ENCODE measurements around the gene MARCKSL1.

DNA sequence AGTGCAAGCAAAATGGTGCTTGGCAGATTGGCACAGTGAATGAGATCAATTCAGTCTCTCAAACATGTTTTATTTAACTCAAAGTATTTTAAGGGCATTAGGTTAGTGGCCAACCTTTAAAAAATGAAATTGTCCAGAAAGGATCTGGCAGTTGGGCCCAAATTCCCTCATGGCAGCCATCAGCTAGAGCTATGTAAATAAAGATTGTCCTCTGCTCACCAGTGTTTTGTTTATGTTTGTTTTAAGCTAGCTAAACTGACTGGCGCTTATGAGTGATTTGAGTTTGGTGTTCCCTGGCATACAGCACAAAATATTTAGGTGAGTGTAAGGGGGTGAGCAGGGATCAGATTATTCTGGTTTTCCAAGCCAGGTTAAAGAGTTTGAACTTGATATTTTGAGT, 26.1 kb downstream of the MARCKSL1 start:
- TF ChIP-seq, protein P1, sequence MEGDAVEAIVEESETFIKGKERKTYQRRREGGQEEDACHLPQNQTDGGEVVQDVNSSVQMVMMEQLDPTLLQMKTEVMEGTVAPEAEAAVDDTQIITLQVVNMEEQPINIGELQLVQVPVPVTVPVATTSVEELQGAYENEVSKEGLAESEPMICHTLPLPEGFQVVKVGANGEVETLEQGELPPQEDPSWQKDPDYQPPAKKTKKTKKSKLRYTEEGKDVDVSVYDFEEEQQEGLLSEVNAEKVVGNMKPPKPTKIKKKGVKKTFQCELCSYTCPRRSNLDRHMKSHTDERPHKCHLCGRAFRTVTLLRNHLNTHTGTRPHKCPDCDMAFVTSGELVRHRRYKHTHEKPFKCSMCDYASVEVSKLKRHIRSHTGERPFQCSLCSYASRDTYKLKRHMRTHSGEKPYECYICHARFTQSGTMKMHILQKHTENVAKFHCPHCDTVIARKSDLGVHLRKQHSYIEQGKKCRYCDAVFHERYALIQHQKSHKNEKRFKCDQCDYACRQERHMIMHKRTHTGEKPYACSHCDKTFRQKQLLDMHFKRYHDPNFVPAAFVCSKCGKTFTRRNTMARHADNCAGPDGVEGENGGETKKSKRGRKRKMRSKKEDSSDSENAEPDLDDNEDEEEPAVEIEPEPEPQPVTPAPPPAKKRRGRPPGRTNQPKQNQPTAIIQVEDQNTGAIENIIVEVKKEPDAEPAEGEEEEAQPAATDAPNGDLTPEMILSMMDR (IDR thresholded peaks at IDR 0.05; ENCODE audit: low read depth, low read length, missing input control), result no peak
- TF ChIP-seq JUND (IDR thresholded peaks at IDR 0.05) (peak in 1 of 2 donors; percentile 13), YY1 (IDR thresholded peaks at IDR 0.05) (peak; percentile 96), RAD21 (IDR thresholded peaks at IDR 0.05) (peak in 1 of 2 donors; percentile 17), HNF4G (IDR thresholded peaks at IDR 0.05) (no peak), TAF1 (conservative IDR thresholded peaks at IDR 0.05) (no peak), GABPA (IDR thresholded peaks at IDR 0.05 in 1 of 2, conservative IDR thresholded peaks at IDR 0.05 in 1 of 2) (no peak), SP1 (IDR thresholded peaks at IDR 0.05) (peak; percentile 43)
- TF ChIP-seq, protein P2, sequence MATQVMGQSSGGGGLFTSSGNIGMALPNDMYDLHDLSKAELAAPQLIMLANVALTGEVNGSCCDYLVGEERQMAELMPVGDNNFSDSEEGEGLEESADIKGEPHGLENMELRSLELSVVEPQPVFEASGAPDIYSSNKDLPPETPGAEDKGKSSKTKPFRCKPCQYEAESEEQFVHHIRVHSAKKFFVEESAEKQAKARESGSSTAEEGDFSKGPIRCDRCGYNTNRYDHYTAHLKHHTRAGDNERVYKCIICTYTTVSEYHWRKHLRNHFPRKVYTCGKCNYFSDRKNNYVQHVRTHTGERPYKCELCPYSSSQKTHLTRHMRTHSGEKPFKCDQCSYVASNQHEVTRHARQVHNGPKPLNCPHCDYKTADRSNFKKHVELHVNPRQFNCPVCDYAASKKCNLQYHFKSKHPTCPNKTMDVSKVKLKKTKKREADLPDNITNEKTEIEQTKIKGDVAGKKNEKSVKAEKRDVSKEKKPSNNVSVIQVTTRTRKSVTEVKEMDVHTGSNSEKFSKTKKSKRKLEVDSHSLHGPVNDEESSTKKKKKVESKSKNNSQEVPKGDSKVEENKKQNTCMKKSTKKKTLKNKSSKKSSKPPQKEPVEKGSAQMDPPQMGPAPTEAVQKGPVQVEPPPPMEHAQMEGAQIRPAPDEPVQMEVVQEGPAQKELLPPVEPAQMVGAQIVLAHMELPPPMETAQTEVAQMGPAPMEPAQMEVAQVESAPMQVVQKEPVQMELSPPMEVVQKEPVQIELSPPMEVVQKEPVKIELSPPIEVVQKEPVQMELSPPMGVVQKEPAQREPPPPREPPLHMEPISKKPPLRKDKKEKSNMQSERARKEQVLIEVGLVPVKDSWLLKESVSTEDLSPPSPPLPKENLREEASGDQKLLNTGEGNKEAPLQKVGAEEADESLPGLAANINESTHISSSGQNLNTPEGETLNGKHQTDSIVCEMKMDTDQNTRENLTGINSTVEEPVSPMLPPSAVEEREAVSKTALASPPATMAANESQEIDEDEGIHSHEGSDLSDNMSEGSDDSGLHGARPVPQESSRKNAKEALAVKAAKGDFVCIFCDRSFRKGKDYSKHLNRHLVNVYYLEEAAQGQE (IDR thresholded peaks at IDR 0.05), result peak; percentile 26
- TF ChIP-seq, protein P3, sequence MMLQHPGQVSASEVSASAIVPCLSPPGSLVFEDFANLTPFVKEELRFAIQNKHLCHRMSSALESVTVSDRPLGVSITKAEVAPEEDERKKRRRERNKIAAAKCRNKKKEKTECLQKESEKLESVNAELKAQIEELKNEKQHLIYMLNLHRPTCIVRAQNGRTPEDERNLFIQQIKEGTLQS (IDR thresholded peaks at IDR 0.05), result no peak
- TF ChIP-seq, protein P4, sequence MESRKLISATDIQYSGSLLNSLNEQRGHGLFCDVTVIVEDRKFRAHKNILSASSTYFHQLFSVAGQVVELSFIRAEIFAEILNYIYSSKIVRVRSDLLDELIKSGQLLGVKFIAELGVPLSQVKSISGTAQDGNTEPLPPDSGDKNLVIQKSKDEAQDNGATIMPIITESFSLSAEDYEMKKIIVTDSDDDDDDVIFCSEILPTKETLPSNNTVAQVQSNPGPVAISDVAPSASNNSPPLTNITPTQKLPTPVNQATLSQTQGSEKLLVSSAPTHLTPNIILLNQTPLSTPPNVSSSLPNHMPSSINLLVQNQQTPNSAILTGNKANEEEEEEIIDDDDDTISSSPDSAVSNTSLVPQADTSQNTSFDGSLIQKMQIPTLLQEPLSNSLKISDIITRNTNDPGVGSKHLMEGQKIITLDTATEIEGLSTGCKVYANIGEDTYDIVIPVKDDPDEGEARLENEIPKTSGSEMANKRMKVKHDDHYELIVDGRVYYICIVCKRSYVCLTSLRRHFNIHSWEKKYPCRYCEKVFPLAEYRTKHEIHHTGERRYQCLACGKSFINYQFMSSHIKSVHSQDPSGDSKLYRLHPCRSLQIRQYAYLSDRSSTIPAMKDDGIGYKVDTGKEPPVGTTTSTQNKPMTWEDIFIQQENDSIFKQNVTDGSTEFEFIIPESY (IDR thresholded peaks at IDR 0.05), result no peak
- TF ChIP-seq, protein P5, sequence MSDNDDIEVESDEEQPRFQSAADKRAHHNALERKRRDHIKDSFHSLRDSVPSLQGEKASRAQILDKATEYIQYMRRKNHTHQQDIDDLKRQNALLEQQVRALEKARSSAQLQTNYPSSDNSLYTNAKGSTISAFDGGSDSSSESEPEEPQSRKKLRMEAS (IDR thresholded peaks at IDR 0.05), result peak; percentile 56

Measured in liver (tissue), 3 donors.